SHP77 treated with DMSO at 0.1 percent for 48 hours (cell line): ENCODE data around the gene MAB21L2.

ENCODE experiments used
- DNase-seq: peaks from one replicate; lab custom pipeline; 2025; lab: John Stamatoyannopoulos, UW

The MAB21L2 gene

GRCh38 chr4:150577796-150578195, 4.2 kb upstream of the MAB21L2 start:
- no peak for DNase-seq

- DNase-seq, result no peak
Observed at GRCh38 chr4:150578745-150579501, 3.0 kb upstream of the MAB21L2 start.

DNA sequence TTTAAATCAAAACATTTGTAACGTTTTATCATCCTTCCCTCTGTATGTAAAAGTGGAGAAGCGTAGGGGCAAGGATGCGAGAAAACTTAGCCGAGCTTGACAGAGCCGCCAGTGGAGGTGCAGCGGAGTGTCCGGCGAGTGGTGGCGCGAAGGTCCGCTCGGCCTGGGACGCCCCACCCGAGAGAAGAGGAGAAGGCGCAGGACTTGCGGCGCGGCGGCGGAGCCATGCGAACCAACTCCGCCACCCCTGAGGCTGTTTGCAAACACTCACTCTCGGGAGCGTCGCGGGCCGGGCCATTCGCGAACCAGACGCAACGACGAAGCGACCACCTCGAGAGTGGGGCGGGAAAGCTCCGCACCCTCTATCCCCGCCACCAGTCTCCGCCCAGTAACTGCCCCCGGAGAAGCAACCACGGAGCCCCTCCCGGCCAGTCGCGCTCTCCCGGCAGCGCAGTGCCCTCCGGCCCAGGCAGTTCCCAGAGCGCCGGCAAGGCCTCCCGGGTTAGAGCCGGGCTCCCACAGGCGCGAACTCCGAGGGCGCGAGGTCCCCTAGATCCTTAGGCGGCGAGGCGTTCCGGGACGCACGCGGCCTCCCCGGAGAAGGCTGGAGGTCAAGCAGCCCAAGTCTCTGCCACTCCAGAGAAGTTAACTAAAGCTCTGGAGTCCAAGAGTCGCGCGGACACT, 2.3 kb upstream of the MAB21L2 start:
- no peak for DNase-seq

GRCh38 chr4:150580306-150580705, 1.6 kb upstream of the MAB21L2 start:
- DNase-seq, result no peak

- DNase-seq, result no peak
Observed at GRCh38 chr4:150581056-150581605, 820 bp upstream of the MAB21L2 start.

GRCh38 chr4:150581641-150582051, 305 bp upstream of the MAB21L2 start:
- no peak for DNase-seq

- no peak for DNase-seq
Observed at GRCh38 chr4:150582873-150583286, 929 bp downstream of the MAB21L2 start.

DNA sequence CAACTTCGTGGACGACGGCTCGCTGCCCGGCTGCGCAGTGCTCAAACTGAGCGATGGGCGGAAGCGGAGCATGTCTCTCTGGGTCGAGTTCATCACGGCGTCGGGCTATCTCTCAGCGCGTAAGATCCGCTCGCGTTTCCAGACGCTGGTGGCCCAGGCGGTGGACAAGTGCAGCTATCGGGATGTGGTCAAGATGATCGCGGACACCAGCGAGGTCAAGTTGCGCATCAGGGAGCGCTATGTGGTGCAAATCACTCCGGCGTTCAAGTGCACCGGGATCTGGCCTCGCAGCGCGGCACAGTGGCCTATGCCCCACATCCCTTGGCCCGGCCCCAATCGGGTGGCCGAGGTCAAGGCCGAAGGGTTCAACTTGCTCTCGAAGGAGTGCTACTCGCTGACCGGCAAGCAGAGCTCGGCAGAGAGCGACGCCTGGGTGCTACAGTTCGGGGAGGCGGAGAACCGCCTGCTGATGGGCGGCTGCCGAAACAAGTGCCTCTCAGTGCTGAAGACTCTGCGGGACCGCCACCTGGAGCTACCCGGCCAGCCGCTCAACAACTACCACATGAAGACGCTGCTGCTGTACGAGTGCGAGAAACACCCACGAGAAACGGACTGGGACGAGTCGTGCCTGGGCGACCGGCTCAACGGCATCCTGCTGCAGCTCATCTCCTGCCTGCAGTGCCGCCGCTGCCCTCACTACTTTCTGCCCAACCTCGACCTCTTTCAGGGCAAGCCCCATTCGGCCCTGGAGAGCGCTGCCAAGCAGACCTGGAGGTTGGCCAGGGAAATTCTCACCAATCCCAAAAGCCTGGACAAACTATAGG, 1.5 kb downstream of the MAB21L2 start:
- no peak for DNase-seq

DNA sequence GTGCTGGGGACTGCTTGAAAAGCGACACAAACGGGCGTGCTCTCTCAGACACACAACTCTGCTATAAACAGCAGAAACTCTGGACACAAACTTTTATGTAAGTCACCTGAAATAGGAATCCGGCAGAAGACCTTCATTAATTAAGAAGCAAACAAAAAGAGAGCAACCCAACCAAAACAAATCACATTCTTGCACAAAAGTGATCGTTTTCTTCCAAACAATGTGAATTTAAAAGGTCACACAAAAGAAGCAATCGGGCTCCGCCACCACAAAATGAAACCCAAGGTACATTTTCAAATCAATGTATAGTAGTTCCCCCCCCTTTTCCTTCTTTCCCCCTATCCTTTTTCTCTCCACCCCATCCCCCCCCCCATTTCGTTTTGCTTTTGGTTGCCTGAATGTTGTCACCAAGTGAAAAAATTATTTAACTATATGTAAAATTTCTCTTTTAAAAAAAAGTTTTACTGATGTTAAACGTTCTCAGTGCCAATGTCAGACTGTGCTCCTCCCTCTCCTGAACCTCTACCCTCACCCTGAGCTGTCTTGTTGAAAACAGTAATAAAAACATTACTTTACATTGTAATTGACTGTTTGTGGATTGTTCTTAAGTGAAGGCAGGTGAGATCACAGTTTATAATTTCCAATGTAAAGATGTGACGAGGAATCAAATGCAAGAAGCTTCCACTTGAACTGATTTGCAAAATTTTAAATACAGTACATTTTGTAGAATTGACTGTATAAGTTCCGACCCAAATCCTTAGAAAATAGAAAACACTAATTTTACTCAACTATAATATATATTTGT, 2.4 kb downstream of the MAB21L2 start:
- DNase-seq, result no peak

- DNase-seq, result no peak
Observed at GRCh38 chr4:150585611-150586010, 3.7 kb downstream of the MAB21L2 start.

- DNase-seq, result no peak
Observed at GRCh38 chr4:150586162-150586810, 4.3 kb downstream of the MAB21L2 start.

GRCh38 chr4:150588316-150588715, 6.4 kb downstream of the MAB21L2 start:
- no peak for DNase-seq

DNA sequence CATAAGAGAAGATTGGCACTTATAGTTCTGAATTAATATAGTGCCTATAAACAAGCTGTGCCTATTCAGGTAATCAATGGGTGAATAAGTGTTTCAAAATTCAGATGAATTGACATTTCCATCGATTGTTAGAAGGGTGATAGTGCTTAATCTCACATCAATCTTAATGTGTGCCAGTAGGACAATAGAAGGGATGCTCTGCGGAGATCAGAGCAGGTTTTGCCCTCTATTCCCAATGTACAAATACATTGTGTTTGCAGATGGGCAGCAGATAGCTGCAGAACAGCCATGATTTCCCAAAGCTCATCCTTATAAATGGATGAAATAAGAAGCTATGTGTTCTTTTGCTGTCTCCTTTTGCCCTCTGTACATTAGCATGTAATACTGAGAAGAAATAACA, 7.2 kb downstream of the MAB21L2 start:
- no peak for DNase-seq

GRCh38 chr4:150590631-150591030, 8.7 kb downstream of the MAB21L2 start:
- no peak for DNase-seq

- no peak for DNase-seq
Observed at GRCh38 chr4:150591406-150591805, 9.5 kb downstream of the MAB21L2 start.

- no peak for DNase-seq
Observed at GRCh38 chr4:150591904-150592303, 10.0 kb downstream of the MAB21L2 start.

DNA sequence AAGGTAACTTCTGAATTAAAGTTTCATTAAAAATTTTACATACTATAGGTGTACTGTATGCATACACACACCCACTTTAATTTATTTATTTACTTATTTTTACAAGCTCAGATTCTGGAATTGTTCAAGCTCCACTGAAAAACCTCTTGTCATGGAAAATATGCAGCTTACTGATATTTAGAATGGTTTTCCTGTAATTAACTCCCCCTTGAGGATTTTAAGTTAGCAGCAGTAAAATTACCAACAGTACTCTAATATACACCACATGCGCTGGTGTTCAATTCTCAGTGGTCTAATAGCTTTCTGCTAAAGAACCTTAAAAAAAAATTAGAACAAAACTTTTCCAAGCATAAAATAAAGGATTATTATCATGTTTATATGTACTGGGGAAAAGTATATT, 12.0 kb downstream of the MAB21L2 start:
- no peak for DNase-seq

- DNase-seq, result no peak
Observed at GRCh38 chr4:150598909-150599308, 17.0 kb downstream of the MAB21L2 start.

DNA sequence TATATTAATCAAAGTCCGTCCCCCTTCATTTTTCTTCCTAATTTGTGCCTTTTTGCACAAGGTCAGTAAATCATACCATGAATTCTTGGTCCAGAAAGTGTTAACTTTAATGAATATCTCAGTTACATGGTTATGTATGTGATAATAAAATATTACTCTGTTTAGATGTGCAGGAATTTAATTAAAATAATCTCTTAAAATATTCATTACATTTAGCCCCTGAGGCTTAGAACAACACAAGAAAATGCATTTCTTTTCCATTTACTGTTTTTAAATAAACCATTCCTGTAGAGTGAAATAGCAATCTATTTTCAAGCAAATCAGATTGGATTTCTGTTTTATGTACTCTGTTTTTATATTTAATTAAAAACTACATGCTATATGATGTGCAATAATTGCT, 17.6 kb downstream of the MAB21L2 start:
- DNase-seq, result no peak

- no peak for DNase-seq
Observed at GRCh38 chr4:150600812-150601445, 19.0 kb downstream of the MAB21L2 start.

DNA sequence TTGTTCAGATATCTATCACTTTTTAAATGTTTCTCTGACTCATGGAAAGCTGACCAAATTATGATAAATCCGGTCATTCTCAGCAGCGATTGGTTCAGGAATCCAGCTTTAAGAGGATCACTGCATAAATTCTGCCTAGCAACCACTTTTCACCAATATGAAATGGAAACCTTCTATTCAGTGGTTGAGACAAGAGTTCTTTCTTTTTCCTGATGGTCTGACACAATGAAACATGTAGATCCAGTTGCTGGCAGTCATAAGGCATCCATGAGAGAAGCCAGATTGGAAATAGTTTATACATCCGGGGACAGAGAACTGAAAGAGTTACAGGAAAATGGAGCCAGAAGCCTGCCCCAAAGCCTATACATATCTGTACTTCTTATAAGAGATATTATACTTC, 27.2 kb downstream of the MAB21L2 start:
- no peak for DNase-seq
